DND-41 (cell line): ENCODE measurements around the gene TPRG1.

Experiments
- ATAC-seq: fragments of 200-7000 bp; cut with Tn5 transposase; 3 replicates; pipeline ENCODE4 v1.9.1; 2021; ENCODE audit warnings: low read depth; ENCODE audit not compliant: insufficient read depth
- DNase-seq: peaks from one replicate; pipeline ENCODE4 v3.0.0-alpha.2; 2020
- H2AFZ ChIP-seq: 2 replicates; pipeline ENCODE4 v1.6.0; 2012; ENCODE audit warnings: low read depth, low read length
- H3K27ac ChIP-seq: 2 replicates; pipeline ENCODE4 v1.5.1; 2012; ENCODE audit warnings: low read length, inconsistent platforms
- H3K27me3 ChIP-seq: fragments of 200-600 bp; sonication (generic); 2 replicates; pipeline ENCODE4 v1.6.0; 2012; ENCODE audit warnings: low read length, mild to moderate bottlenecking, inconsistent platforms; ENCODE audit not compliant: insufficient read depth, poor library complexity
- H3K36me3 ChIP-seq: 2 replicates; pipeline ENCODE4 v1.5.1; 2012; ENCODE audit warnings: low read length, inconsistent platforms; ENCODE audit not compliant: insufficient read depth
- H3K4me1 ChIP-seq: 2 replicates; pipeline ENCODE4 v1.5.1; 2012; ENCODE audit warnings: mild to moderate bottlenecking, low read length; ENCODE audit not compliant: insufficient read depth
- H3K4me2 ChIP-seq: 2 replicates; pipeline ENCODE4 v1.6.0; 2012; ENCODE audit warnings: mild to moderate bottlenecking, moderate library complexity, low read length, inconsistent platforms; ENCODE audit not compliant: insufficient read depth
- H3K4me3 ChIP-seq, 2 experiments: fragments of 200-600 bp in 1 of 2; shearing (Covaris generic) in 1 of 2; 2 replicates each; pipeline ENCODE4 v1.5.1; 2012 to 2016; ENCODE audit warnings: inconsistent platforms in 2 of 2, low read length in 2 of 2, mild to moderate bottlenecking in 2 of 2, low read depth in 1 of 2, moderate library complexity in 1 of 2
- H3K79me2 ChIP-seq: 2 replicates; pipeline ENCODE4 v1.6.0; 2012; ENCODE audit warnings: low read length, inconsistent platforms; ENCODE audit not compliant: insufficient read depth
- H3K9ac ChIP-seq: 2 replicates; pipeline ENCODE4 v1.6.0; 2012; ENCODE audit warnings: low read depth, mild to moderate bottlenecking, inconsistent platforms, low read length, moderate library complexity
- H3K9me3 ChIP-seq: 2 replicates; pipeline ENCODE4 v1.5.1; 2012; ENCODE audit warnings: low read length, moderate library complexity, mild to moderate bottlenecking, inconsistent platforms; ENCODE audit not compliant: insufficient read depth, severe bottlenecking
- H4K20me1 ChIP-seq: 2 replicates; pipeline ENCODE4 v1.6.0; 2012; ENCODE audit warnings: low read length; ENCODE audit not compliant: insufficient read depth
- CTCF ChIP-seq: IDR thresholded peaks from 2 replicates; pipeline ENCODE4 v1.5.1; 2012; ENCODE audit warnings: borderline replicate concordance, low read length, moderate library complexity, mild to moderate bottlenecking; ENCODE audit not compliant: poor library complexity, severe bottlenecking; ENCODE audit errors: extremely low read depth
- EZH2 ChIP-seq: IDR thresholded peaks from 3 replicates; pipeline ENCODE4 v1.6.1; 2012; ENCODE audit warnings: borderline replicate concordance, low read depth, mild to moderate bottlenecking, moderate library complexity, low read length, inconsistent platforms; ENCODE audit not compliant: severe bottlenecking

The TPRG1 gene

GRCh38 chr3:189133768-189134167, 38.0 kb upstream of the TPRG1 start:
- TF ChIP-seq EZH2 (no peak), CTCF (no peak)
- Histone ChIP-seq H3K9ac (no peak overlapping the region), H3K27me3 (no peaks in the 10 kb centered on the region), H3K4me1 (peaks cover 22% of the 10 kb centered on the region), H3K9me3 (no peaks in the 10 kb centered on the region), H3K36me3 (no peaks in the 10 kb centered on the region), H3K27ac (no peak overlapping the region), H3K4me2 (no peak overlapping the region), H3K4me3 (no peak overlapping the region), H4K20me1 (no peaks in the 10 kb centered on the region), H2AFZ (no peak overlapping the region), H3K79me2 (no peaks in the 10 kb centered on the region)
- ATAC-seq (no peak), DNase-seq (no peak)

DNA sequence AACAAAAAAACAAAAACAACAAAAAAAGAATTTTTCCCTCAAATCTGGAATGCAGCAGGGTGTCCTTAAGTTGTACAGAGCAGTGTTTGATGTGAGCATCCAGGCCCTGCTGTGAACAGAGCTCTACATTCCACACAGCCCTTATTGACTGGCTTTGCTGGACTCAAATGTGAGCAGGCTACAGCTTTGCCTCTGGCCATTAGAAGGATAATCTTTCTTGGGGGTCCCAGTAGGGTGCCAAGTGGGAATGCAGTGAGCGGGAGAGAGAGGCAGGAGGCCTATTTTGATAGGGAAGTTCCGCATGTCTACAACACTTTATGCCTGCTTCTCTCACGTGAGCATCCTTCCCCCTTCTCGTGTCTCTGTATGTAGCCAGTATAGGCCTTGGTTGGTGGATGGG, 34.4 kb upstream of the TPRG1 start:
- Histone ChIP-seq H3K27me3 (no peaks in the 10 kb centered on the region), H3K4me2 (no peak overlapping the region), H3K27ac (no peak overlapping the region), H3K4me1 (peaks cover 10% of the 10 kb centered on the region), H3K36me3 (no peaks in the 10 kb centered on the region), H4K20me1 (no peaks in the 10 kb centered on the region), H2AFZ (no peak overlapping the region), H3K9me3 (no peaks in the 10 kb centered on the region), H3K9ac (no peak overlapping the region), H3K79me2 (no peaks in the 10 kb centered on the region), H3K4me3 (no peak overlapping the region)
- no peak for DNase-seq
- no peak for ATAC-seq
- TF ChIP-seq CTCF: no peak
- no peak for TF ChIP-seq EZH2

DNA sequence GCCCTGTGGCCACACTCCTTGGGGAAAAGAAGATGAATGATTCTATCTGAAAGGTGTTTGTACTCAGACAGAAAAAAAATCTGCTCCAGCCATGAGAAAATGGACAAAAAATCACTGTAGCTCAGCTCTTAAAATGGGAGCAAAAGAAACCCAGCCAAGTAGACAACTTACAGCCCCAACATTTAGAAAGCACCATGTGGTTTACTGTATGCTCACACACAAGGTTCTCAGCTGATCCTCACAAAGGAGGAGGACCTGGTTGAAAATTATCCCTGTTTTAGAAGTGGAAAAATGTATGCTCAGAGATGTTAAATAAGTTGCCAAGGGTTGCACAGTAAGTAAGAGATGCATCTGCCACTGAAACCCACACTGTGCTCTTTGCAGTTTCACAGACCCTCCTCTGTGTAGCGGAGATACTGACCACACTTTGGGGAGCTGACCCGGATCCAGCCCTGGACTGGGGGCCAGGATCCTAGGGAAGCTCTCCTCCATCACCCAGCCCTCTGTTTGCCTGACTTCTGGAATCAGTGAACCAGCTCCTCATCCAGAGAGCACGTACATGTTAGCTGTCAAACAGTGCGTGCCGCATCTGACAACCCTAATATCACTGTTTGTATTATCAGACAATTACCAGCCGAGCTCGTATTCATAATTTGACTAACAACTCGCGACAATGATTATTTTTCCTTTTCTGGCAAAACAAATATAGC, 32.7 kb upstream of the TPRG1 start:
- H3K27ac ChIP-seq: no peak overlapping the region
- no peak for TF ChIP-seq CTCF
- no peak for TF ChIP-seq EZH2
- H4K20me1 ChIP-seq: no peaks in the 10 kb centered on the region
- H2AFZ ChIP-seq: no peak overlapping the region
- H3K9ac ChIP-seq: no peak overlapping the region
- no peak for DNase-seq
- H3K4me2 ChIP-seq: no peak overlapping the region
- no peaks in the 10 kb centered on the region for H3K27me3 ChIP-seq
- no peak for ATAC-seq
- no peak overlapping the region for H3K4me3 ChIP-seq
- H3K79me2 ChIP-seq: no peaks in the 10 kb centered on the region
- H3K4me1 ChIP-seq: no peaks in the 10 kb centered on the region
- no peaks in the 10 kb centered on the region for H3K36me3 ChIP-seq
- no peaks in the 10 kb centered on the region for H3K9me3 ChIP-seq

- Histone ChIP-seq H3K27ac (no peak overlapping the region), H3K4me3 (no peak overlapping the region), H3K79me2 (no peaks in the 10 kb centered on the region), H3K4me2 (no peak overlapping the region), H3K36me3 (no peaks in the 10 kb centered on the region), H4K20me1 (no peaks in the 10 kb centered on the region), H3K9me3 (no peaks in the 10 kb centered on the region), H3K27me3 (no peaks in the 10 kb centered on the region), H3K4me1 (no peaks in the 10 kb centered on the region), H3K9ac (no peak overlapping the region), H2AFZ (no peak overlapping the region)
- ATAC-seq (no peak), DNase-seq (no peak)
- TF ChIP-seq CTCF (no peak), EZH2 (no peak)
These were observed 32.2 kb upstream of the TPRG1 start for GRCh38 chr3:189139611-189139940.
